ELR (cell line): ENCODE results near the gene GJD3.

ENCODE experiments used
- DNase-seq: peaks from one replicate; pipeline ENCODE4 v3.0.0-alpha.2; 2015; ENCODE audit warnings: low read depth

Gene GJD3

DNA sequence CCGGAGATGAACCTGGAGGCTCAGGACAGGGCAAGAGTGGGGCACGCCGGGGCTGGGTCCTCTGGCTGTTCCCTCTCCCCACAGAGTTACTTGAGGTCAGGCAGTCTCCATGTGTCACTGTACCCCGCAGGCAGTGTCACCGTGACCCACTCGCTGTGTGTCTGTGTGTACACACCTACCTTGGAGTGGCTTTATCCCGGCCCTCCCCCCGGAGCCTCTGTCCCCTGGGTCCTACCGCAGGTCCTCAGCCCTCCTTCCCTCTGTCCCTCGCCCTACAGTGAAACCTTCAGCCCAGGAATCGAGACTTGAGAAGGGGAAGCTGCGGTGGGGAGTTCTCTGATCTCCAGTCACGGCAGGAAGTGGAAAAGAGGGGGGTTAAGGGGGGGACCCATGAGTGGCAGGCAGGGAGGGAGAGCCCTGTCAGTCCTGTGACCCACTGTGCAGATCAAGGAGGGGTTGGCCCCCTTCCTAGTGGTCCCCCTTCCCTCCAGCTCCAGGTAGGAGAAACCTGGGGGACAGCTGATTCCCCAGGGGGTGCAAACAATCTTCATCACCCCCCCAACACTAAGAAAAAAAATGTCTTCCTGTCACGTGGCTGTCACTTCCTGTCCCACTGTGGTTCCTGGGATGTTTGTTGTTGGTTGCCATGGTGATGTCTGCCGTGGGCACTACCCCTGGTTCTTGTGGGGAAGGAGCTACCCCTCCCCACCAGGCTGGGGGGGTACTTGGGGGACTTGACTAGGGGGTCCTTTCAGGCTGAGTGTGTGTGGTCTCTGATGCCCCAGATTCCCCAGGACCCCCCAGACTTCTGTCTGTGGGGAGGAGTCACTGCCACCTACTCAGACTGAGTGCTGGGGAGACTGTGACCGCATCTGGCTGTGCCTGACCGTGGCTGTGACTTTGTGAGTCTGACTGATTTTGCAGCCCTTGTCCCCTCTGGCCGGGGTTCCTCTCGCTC is 41.9 kb downstream of the GJD3 start:
- peak; percentile 92 for DNase-seq

DNA sequence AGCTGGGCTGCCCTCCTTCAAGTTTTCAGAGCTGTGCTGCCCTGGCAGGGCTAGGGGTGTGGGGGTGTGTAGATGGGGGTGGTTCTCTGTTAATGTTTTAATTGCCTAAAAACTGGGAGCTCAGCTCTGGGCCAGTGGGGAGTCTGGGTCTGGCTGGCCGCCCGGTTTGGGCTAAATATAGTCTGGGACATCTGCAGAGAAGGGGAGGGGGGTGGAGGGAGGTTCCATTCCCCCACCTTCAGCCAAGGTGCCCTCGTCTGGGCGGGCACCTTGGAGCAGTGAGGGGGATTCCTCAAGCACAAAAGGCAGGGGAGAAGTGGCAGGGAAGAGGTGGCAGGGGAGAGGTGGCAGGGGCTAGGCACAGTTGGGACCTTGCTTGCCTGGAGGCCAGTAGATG is 42.6 kb downstream of the GJD3 start:
- no peak for DNase-seq

- no peak for DNase-seq
These were observed 43.0 kb downstream of the GJD3 start for GRCh38 chr17:40321524-40321929.

DNA sequence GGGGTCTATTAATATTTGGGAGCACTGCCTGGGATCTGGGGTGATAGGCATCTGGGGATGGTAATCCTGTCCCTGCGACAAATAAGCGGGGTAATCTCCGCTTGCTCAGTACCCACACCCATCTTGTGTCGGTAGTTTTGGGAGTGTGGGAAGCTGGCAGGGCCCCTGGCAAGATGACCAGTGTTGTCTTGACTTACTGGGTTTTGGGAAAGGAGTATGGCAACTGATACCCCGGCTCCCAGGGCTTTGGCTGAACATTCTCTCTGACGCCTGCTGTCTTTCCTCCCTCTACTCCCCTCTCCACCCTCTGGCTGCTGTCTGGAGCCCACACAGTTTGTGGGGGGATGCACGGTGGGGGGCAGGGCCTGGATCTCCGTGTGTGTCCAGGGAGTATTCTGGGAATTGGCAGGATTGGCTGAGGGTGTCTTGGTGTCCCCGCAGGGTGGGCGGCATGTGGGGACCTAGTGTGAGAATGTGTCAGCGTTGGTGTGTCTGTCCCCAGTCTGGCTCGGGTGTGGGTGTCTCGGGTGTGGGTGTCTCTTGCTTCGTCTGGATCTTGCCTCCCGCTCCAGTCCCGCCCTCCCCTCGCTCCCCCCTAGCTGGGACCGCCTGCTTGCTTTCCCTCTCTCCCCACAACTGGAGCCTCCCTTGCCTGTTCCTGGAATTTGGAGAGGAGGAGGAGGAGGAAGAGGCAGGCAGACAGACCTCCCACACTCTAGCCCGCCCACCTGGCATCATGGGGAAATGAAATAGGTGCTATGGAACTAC is 43.6 kb downstream of the GJD3 start:
- DNase-seq, result no peak

DNA sequence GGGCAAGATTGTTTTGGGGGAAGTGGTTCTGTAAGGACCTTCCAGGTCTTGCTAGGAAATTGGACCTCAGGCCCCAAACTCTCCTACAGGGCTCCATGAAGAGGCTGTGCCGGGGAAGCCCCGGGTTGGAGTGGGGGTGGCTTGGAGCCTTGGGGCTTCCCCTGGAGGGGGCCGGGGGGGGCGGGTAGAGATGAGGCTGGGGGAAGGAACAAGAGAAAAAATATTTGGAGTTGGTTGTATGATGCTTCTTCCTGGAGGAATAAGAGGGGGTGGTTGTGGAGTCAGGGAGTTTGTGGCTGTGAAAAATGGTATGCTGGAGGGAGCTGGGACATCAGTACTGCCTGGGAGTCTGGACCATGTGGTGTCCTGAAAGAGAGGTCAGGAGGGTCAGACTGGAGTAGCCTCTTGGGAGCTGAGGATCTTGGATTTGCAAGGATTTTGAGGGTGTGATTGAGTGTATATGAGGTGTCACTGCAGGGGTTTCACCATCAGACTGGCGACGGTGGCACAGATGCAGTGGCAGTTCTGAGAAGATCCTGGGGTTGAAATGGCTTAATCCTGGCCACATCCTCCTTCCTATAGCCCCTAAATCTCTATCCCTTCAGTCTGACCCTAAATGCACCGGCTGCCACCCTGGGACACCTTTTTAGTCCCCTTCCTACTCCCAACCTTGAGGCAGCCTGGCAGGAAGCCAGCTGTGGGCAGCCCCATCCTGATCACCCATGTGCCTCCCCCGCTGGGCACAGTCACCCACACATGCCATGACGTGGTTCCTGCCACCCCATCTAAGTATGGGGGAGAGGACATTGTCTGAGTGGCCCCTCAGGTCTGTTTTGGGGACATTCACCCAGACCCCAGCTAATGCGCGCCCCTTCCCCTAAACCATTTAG is 44.6 kb downstream of the GJD3 start:
- DNase-seq, result no peak

- DNase-seq, result peak; percentile 44
These were observed 45.6 kb downstream of the GJD3 start for GRCh38 chr17:40318830-40319391.

DNA sequence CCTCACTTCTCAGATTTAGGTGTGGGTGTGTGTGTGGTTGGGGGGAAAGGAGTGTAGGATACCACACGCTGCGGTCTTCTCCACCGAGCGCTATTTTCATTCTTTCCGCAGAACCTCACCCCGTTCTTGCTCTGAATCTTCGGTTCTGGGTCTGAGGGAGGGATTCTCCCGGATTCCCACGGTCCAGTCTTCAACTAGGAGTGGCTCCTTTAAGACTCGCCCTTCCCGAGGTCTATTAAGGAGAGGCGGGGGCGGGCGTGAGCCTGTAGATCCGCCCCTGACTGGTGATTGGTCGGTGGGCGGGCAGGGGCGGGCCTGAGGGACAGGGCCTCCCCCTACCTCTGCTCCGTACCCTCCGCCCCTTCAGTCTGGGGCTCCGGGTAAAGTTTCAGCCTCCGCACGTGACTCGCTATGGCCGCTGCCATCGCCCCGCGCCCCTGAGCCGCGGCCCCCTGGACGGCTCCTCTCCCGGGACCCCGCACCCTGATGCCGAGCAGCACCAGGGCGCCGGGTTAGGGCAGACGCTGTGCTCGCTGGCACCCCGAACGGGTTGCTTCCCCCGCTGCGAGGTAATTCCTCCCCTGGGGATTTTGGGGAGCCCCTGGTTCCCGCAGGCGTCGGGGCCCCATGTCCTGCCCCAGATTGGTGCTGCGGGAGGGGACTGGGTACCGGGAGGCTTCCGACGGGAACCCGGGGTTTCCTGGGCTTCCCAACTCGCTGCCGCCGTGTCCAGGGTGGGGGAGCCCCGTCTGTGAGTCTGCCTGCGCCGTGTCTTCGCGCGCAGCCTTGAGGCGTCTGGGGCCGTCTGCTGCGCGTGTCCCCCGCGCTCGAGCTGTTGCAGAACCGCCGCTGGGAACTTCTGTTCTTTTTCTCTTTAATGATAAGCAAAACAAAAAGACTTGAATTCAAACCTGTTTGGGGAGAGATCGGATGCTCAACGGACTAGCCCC is 46.4 kb downstream of the GJD3 start:
- peak; percentile 98 for DNase-seq

DNA sequence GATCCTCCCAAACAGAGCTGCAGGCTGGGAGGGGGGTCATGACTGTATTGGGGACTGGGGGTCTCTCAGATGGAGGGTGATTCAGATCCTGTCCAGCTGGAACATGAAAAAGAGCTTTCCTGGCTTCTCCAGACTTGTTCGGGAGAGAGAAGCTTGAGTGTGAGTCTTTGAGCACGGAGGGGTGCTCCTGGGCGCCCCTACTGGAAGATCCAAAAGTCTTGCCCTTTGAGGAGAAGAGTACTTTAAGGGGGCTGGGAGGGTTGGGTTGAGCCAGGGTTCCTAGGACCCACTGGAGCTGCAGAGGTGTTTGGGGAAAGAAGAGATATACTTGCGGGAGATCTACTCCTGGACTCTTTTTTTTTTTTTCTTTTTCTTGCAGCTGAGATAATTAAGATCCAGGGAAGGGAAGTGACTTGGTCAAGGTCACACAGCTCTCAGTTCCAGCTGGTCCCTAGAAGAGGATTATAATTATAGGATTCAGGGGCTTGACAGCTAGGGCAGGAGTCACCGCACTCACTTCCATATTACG is 47.1 kb downstream of the GJD3 start:
- DNase-seq, result peak; percentile 87

- DNase-seq, result peak; percentile 90
These were observed 47.8 kb downstream of the GJD3 start for GRCh38 chr17:40316571-40317344.

DNA sequence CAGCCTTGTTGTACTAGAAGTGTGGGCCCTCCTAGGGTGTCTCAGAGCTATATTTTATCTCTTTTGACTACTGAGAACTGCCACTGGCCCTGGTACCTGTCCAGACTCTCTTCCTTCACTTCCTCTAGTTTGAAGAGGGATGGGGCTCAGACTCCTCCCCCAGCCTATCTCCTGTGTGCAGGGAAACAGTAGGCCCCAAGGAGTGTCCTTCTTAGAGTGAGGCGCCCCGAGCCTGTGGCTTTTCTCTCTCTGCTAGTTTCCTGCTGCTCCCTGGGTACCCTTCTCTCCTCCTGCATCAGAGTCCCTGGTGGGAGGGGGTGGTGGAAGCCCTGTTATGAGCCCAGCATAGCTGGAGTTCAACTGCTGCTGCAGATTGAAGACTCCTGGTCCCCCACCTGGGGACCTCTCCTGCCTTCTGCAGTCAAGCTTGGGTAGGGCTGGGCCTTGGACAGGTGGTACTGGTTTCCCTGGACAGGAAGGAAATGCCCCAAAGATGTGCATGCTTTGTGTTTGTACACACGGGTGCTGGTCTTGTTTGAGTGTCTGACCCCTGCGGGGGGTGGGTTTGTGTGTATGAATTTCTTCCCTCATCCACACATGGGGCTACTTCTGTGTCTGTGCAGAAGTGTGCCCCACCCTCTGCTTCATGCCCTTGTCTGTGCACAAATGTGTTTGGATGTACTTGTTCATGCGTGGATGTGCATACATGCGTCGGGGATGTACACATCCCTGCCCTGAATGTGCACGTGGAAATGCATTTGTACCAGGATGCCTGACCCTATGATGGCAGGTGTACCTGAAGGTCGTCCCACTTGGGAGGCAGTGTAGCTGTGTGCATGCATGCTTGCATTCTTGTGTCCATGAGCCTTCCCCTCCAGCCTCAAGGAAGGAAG is 48.6 kb downstream of the GJD3 start:
- no peak for DNase-seq

DNA sequence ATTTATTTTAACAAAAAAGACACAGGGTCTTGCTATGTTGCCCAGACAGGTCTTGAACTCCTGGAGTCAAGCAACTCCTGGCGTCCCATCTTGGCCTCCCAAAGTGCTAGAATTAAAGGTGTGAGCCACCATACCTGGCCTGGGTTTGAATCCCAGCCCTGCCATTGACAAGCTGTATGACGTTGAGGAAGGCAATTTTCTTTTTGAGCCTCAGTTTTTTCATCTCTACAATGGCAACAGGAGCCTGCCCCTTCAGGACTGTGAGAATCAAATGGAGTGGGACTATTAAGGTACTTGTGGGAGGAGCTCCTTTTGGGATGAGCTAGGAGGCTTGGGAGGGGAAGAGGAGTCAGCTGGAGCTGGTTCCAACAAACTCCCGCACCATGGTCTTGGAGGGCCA is 49.3 kb downstream of the GJD3 start:
- no peak for DNase-seq

GRCh38 chr17:40314584-40314956 is 50.0 kb downstream of the GJD3 start:
- DNase-seq, result peak; percentile 99

- DNase-seq, result no peak
These were observed 50.6 kb downstream of the GJD3 start for GRCh38 chr17:40313668-40314583.
